HG02973 (cell line): ENCODE measurements around the gene HNF1B.

Experiments
- ATAC-seq: cut with Tn5 transposase; IDR thresholded peaks from one replicate; pipeline ENCODE4 v1.9.1; 2021; ENCODE audit warnings: moderate library complexity; ENCODE audit not compliant: unreplicated experiment

HNF1B gene

DNA sequence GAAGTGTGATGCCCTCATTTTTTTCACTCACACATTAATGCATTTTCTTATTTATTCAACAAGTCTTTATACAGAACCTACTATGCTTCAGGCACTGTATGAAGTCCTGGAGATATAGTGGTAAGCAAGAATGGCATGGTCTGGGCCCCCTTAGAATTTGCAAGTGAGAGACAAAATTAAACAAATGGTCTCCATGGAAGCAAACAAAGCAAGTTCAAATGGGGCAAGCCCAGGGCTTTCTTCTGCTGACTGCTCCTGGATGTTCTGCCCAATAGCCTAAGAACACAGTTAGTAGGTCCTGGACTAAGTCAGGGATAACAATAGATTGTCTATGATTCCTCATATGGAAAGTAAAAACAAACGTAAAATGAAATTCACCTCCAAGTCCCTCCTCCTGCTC lies 70.3 kb downstream of the HNF1B start:
- ATAC-seq, result no peak

- ATAC-seq, result no peak
Observed at GRCh38 chr17:37673386-37673785, 71.5 kb downstream of the HNF1B start.

DNA sequence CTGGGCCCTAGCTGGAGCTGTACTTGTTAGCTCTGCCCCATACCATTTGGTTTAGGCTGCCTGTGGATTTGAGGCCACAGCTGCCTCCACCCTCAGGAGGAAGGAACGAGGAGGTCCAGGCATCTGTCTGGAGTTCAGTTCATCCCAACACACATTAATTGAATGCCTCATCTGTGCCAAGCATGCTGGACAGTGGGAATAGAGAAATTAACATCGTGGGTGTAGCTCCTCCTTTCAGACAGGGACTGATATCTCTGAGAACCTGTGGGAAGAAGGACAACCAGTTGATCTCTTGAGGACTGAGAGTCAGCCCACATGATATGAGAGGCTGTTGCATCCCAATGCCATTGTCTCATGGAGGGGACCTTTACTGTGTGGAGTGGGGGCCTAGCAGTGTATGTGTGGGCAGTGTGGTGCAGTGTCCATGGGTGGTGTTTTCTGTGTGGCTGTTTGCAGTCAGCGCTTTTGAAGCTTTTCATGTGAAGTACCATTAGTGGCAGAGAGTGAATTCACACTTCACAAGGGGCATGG lies 72.2 kb downstream of the HNF1B start:
- ATAC-seq, result no peak

GRCh38 chr17:37671824-37672547 lies 72.9 kb downstream of the HNF1B start:
- no peak for ATAC-seq

GRCh38 chr17:37671028-37671823 lies 73.6 kb downstream of the HNF1B start:
- no peak for ATAC-seq

GRCh38 chr17:37667039-37667438 lies 77.8 kb downstream of the HNF1B start:
- no peak for ATAC-seq

DNA sequence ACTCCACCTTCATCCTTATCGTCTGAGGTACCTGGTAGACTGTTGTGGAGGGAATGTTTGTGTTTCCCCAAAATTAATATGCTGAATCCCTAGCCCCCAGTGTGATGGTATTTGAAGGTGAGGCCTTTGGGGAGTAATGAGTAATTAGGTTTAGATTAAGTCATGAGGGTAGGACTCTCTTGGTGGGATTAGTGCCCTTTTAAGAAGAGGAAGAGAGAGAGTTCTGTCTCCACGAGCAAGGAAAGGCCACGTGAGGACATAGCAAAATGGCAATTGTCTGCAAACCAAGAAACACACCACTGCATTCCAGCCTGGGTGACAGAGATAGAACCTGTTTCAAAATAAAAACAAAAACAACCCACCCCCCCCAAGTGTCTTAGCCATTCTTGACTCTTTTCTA lies 80.6 kb downstream of the HNF1B start:
- ATAC-seq, result no peak

- no peak for ATAC-seq
Observed at GRCh38 chr17:37662353-37662752, 82.5 kb downstream of the HNF1B start.

DNA sequence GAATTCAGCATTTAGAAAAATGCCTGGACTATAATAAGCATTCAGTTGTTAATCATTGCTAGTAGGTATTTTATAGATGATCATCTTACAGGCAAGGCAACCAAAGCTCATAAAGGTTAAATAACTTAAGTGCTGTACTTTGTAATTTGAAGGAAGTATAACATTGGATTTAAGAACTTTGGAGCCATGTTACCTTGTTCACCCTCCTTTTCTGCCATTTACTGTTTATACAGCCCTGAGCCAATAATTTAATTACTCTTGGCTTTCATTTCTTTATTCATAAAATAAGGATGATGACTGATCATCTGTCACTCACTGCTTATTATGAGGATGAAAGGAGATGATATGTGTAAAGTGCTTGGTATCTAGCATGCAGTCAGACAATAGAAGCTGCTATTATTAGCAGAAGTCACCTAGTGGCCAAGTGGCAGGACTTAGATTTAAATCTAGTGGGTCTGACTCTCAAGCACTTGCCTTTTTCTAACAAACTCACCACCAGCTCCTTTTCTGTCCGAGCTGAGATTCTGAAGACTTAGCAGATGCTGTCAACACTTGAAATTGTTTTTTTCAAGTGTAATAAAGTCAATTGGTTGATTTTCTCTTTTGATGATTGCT lies 83.4 kb downstream of the HNF1B start:
- no peak for ATAC-seq

DNA sequence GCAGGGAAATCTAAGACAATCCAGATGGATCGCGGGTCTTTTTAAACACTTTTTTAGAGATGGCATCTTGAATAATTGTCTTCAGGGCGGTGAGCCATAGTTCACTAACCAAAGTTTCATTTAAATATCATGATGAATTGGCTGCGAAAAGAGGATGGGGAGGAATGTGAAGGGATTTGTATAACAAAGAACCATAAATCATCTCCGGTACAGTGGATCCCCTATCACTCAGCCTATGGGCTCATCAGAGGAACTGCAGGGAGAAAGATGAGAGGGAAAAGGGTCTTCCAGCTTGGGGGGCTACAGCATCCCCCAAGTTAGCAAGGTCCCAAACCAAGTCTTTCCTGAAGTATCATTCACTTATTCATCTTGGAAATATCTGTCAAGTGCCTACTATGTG lies 84.9 kb downstream of the HNF1B start:
- no peak for ATAC-seq

DNA sequence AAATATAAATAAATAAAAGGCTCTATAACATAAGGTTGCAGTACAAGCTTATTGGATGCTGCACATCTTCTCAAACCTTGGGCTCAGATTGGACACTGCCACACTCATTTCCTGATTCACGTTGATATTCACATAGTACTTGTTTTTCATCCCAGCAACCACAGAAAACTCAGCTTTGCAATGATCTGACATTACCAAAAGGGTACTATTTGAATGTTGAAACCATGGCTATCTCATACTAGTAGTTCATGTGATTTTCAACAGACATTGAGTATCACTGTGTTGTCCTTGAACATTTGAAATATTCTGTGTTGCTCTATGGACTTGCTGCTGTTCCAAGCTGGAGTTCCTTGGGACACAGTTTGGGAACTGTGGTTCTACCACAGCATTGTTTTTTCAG lies 87.7 kb downstream of the HNF1B start:
- ATAC-seq, result no peak

DNA sequence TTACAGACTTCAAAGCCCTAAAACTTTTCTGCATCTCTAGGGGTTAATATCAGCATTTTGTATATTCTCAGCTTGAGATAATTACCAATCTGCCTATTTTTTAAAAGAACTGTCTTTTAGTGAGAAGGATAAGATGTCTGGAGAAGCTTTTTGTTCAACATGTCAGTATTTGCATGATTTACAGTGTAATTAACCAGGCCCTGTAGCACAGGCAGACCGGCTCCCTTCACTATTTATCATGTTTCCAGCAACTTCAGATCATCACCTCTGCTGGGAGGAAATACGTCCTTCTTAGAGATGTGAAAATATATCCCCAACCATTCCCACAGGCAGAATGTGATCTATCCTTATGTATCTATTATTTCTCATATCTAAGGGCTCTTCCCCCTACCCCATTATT lies 93.0 kb downstream of the HNF1B start:
- ATAC-seq, result no peak

DNA sequence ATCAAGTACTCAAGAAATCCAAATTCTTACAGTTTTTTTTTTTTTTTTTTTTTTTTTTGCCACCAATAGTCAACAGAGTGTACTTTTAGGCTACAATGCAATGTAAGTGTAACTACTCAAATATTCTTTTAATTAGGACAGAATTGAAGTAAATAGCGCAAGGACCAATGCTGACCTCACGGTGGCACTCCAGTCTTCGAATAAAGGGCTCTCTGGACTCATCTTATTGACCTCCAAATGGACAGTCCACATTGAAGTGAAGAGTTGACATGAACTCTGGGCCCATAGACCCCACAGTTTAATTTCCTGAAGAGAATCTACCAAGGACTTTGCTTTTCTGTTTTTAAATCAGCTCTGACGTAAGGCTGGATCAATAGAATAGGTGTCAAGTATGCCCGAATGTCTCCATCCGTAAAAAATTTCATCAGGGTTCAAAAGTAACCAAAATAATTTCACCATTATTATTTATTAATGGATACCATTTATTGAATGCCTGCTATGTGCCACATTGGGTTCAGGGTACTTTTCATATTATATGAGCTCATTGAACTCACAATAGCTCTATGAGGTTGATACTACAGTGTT lies 94.3 kb downstream of the HNF1B start:
- ATAC-seq, result no peak

GRCh38 chr17:37648555-37648954 lies 96.3 kb downstream of the HNF1B start:
- no peak for ATAC-seq

DNA sequence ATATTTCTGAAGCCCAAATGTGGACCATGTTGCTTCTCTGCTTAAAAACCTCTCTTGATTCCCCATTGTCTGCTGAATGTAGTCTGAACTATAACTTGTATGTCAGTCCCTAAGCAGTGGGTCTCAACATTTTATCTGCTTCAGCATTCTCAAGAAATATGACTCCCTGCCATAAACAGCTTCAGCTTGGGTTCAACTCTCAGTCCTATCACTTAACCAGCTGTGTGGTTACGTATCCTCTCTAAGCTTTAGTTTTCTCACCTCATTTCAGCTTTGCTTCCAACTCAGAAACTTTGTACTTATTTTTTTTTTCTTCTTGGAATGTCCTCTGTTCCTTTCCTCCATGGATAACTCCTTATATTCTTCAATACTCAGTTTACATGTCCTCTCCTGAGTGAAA lies 97.0 kb downstream of the HNF1B start:
- no peak for ATAC-seq

GRCh38 chr17:37643869-37644268 lies 101.0 kb downstream of the HNF1B start:
- ATAC-seq, result no peak

- peak; percentile 85 for ATAC-seq
Observed at GRCh38 chr17:37643118-37643766, 101.6 kb downstream of the HNF1B start, which contains the start of gene DDX52. DDX52 (minus strand) TSS chr17:37643446; CDS start chr17:37643420, 26 bp downstream.

GRCh38 chr17:37642681-37643080 lies 102.2 kb downstream of the HNF1B start:
- no peak for ATAC-seq

- no peak for ATAC-seq
Observed at GRCh38 chr17:37640015-37640414, 104.8 kb downstream of the HNF1B start.

DNA sequence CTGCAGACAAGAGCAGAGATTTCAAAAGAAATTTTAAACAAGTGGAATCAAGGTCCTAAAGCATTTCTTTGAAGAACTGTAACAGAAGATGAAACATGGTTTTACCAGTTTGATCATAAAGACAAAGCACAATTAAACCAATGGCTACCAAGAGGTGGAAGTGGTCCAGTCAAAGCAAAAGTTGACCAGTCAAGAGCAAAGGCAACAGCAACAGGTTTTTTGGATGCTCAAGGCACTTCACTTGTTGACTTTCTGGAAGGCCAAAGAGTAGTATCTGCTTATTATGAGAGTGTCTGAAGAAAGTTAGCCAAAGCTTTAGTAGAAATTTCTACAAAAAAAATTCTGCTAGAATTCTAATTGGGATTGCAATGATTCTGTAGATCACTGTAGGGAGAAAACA lies 106.9 kb downstream of the HNF1B start:
- no peak for ATAC-seq
